Esophagus muscularis mucosa (tissue), 3 donors: ENCODE results near the gene FREM1.

ENCODE experiments used
- CTCF ChIP-seq, 3 experiments: fragments of 200-600 bp in 2 of 3; fragments of 450-650 bp in 1 of 3; sonication (generic) in 2 of 3; IDR thresholded peaks; one replicate each; pipeline ENCODE4 v1.5.1; 2017 to 2019; ENCODE audit warnings: antibody characterized with exemption in 3 of 3, mild to moderate bottlenecking in 2 of 3, moderate library complexity in 1 of 3
- EP300 ChIP-seq: sonication (generic); formaldehyde crosslinking; IDR thresholded peaks from one replicate; pipeline ENCODE4 v1.6.1; 2017; ENCODE audit warnings: antibody characterized with exemption

- TF ChIP-seq CTCF (IDR thresholded peaks at IDR 0.05) (no peak), EP300 (no peak)
Observed at GRCh38 chr9:14857449-14858305, 52.6 kb downstream of the FREM1 start.
